CD4-positive, alpha-beta T cell treated with Interleukin-6 for 4 hours (primary cell): ENCODE measurements around the gene CD247.

Experiments
- DNase-seq: peaks from one replicate; pipeline ENCODE4 v3.0.0-alpha.2; 2020; ENCODE audit warnings: mixed read lengths

The CD247 gene

GRCh38 chr1:167404161-167404888 is 114.0 kb downstream of the CD247 start:
- no peak for DNase-seq

- DNase-seq = peak; percentile 70
These were observed 117.0 kb downstream of the CD247 start for GRCh38 chr1:167401260-167401873.

GRCh38 chr1:167400359-167400953 is 117.9 kb downstream of the CD247 start:
- DNase-seq = no peak

GRCh38 chr1:167392200-167392696 is 126.1 kb downstream of the CD247 start:
- no peak for DNase-seq

- DNase-seq = no peak
These were observed 129.4 kb downstream of the CD247 start for GRCh38 chr1:167388976-167389375.

- DNase-seq = no peak
These were observed 130.9 kb downstream of the CD247 start for GRCh38 chr1:167387251-167387910.
